Measurements from ENCODE around the gene NEDD9.

- TF ChIP-seq CTCF (conservative IDR thresholded peaks at IDR 0.05; ENCODE audit: low read depth in 2 of 2) (peak; percentile 98 to 99), POLR2AphosphoS5 (IDR thresholded peaks at IDR 0.05; ENCODE audit: low read depth) (no peak), JUNB (IDR thresholded peaks at IDR 0.05; ENCODE audit: unreplicated experiment) (no peak), STAT1 (IDR thresholded peaks at IDR 0.05; ENCODE audit: unreplicated experiment) (no peak), EZH2 (IDR thresholded peaks at IDR 0.05; ENCODE audit: low read depth, unreplicated experiment) (no peak), ZNF331 (CRISPR knock-in tag; IDR thresholded peaks at IDR 0.05; ENCODE audit: low read depth) (no peak), REST (IDR thresholded peaks at IDR 0.05; ENCODE audit: unreplicated experiment) (no peak), CREB1 (CRISPR knock-in tag; IDR thresholded peaks at IDR 0.05; ENCODE audit: low read depth) (no peak)
These were observed 88.0 kb downstream of the NEDD9 start for GRCh38 chr6:11144393-11144851.

All from GM23338 (cell line).